HG02798 (cell line): Measurements from ENCODE around the gene HTR3E.
"Not testable (repeated sequence)": the region's sequence is repeated elsewhere in the genome, so short reads cannot be mapped to it uniquely, and the experiment has no call there.

ENCODE experiments used
- ATAC-seq: cut with Tn5 transposase; IDR thresholded peaks from one replicate; pipeline ENCODE4 v1.9.1; 2021; ENCODE audit warnings: mild to moderate bottlenecking; ENCODE audit not compliant: unreplicated experiment, poor library complexity

The HTR3E gene

DNA sequence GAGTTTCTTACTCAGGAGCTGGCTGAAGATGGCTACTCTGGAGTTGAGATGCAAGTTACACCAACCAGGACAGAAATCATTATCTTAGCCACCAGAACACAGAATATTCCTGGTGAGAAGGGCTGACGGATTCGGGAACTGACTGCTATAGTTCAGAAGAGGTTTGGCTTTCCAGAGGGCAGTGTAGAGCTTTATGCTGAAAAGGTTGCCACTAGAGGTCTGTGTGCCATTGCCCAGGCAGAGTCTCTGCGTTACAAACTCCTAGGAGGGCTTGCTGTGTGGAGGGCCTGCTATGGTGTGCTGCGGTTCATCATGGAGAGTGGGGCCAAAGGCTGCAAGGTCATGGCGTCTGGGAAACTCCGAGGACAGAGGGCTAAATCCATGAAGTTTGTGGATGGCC is 52.9 kb downstream of the HTR3E start:
- ATAC-seq: not testable (repeated sequence)

DNA sequence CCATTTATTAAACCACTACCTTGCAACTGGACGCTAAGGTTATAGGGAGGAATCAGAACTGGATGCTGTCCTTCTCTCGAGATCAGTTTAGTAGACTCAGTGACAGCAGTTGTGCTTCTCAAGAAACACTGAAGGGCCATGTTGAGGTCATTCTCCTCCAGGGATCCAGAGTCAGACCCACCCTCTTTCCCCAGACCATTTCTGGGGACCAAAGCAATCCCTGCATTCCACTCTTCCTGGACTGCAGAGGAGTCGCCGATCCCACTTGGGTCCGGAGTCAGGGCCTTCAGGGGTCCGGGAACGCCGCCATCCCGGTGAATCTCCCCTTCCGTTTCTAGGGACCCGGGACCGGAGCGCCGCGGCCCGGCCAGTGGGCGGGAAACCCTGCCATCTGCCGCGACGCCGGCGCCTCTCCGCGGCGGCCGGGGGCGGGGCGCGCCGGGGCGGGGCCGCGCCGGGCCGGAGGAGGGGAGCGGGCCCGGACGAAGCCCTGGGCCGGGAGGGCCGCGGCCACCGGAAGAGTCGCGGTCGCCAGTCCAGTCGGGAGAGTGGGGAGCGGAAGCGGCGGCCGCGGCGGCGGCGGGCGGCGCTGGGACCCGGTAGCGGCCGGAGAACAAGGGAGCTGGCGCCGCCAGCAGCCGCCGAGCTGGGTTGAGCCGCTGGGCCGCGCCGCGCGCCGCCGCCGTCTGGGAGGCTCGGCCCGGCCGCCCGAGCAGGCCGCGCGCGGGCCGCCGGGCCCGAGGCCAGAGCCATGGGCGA is 58.2 kb downstream of the HTR3E start, which contains the start of gene DVL3:
TSS of gene DVL3 (plus strand) at position 493 of the 759 bp plus-strand sequence. CDS start at position 752, 259 bp downstream.
- ATAC-seq: peak; percentile 88

DNA sequence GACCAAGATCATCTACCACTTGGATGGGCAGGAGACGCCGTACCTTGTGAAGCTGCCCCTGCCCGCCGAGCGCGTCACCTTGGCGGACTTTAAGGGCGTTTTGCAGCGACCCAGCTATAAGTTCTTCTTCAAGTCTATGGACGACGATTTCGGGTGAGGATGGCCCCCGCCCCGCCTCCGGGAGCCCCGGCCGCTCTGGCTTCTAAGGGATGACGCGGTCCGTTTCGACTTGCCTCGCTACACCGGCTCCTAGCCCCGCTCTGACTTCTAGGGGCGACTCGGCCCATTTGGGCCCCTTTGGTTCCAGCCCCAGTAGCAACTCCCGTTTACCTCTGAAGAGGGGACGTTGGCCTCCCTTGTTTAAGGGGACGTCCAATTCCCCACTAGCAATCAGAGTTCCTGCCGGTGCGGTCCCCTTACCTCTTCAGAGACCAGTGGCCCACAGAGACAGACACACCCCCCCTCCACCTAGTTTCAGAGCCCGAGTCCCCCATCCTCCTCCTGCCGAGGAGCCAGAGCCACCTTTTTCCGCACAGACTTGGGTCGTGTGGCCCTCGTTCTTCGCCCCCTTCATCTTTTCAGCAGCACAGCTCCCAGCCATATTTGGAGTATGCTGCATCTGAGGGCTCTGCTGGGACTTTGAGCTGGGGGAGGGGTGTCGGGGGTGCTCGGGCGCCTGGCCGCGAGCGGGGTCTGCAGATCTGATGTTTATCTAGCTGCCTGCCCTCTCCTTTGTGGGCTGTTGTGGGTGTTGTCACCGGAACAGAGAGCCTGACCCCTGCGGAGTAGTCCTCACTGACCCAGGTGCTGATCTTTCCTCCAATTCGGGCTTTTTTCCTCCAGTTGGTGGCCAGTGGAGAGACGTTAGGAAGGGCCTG is 59.0 kb downstream of the HTR3E start:
- ATAC-seq: peak; percentile 26

DNA sequence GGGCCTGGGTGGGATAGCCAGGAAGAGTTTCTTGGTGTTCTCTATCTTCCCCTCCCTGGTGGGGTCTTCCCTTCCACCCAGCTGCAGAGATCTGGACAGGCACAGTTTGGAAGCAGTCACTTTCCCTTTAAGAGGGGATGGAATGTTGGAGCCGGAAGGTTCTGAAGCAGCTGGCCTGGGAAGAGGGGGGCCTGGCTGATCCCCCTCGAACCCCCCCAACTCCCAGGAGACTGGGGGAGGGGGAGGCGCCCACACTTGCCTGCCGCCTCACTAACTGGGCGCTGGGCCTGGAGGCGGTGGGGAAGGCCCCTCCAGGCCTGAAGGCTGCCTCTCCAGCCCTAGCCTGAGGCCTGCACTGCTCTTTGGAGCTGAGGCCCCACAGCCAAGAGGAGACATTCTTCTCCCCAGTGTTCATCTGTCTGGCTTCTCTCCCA is 59.7 kb downstream of the HTR3E start:
- no peak for ATAC-seq
